GM23338 (cell line): ENCODE data around the gene LMO7. TPM values are rescaled to one million over a fixed set of nuclear protein-coding genes. Genes with fewer than 3 reads are reported as not detected.

Source experiments
- ATAC-seq: fragments of 200-7000 bp; cut with Tn5 transposase; 3 replicates; pipeline ENCODE4 v1.9.1; 2020
- DNase-seq: peaks from one replicate; pipeline ENCODE4 v3.0.0-alpha.2; 2015; ENCODE audit warnings: low spot score
- H2AFZ ChIP-seq: fragments of 200-600 bp; sonication (generic); 2 replicates; pipeline ENCODE4 v1.8.0; 2016; ENCODE audit warnings: antibody characterized with exemption, mild to moderate bottlenecking, moderate library complexity
- H3F3A ChIP-seq: fragments of 200-600 bp; sonication (generic); replicated peaks from 2 replicates; pipeline ENCODE4 v1.8.0; 2017; ENCODE audit warnings: antibody characterized with exemption, mixed run types, low read depth
- H3K27ac ChIP-seq: fragments of 200-600 bp; sonication (generic); 2 replicates; pipeline ENCODE4 v1.6.1; 2016; ENCODE audit warnings: low read depth
- H3K27me3 ChIP-seq: fragments of 200-600 bp; sonication (generic); 2 replicates; pipeline ENCODE4 v1.8.0; 2016; ENCODE audit warnings: mild to moderate bottlenecking, mixed run types, moderate library complexity; ENCODE audit not compliant: insufficient read depth
- H3K36me3 ChIP-seq: fragments of 200-600 bp; sonication (generic); 2 replicates; pipeline ENCODE4 v1.8.0; 2016; ENCODE audit warnings: mild to moderate bottlenecking; ENCODE audit not compliant: insufficient read depth
- H3K4me1 ChIP-seq: fragments of 200-600 bp; sonication (generic); 2 replicates; pipeline ENCODE4 v1.8.0; 2016; ENCODE audit warnings: mild to moderate bottlenecking, moderate library complexity; ENCODE audit not compliant: insufficient read depth
- H3K4me2 ChIP-seq: fragments of 200-600 bp; sonication (generic); 2 replicates; pipeline ENCODE4 v1.7.1; 2017; ENCODE audit warnings: mixed run types
- H3K4me3 ChIP-seq: fragments of 200-600 bp; sonication (generic); 2 replicates; pipeline ENCODE4 v1.6.1; 2016; ENCODE audit warnings: mixed run types
- H3K79me2 ChIP-seq: fragments of 200-600 bp; sonication (generic); replicated peaks from 2 replicates; pipeline ENCODE4 v1.8.0; 2017; ENCODE audit warnings: mild to moderate bottlenecking; ENCODE audit not compliant: insufficient read depth
- H3K9me2 ChIP-seq: fragments of 200-600 bp; sonication (generic); 2 replicates; pipeline ENCODE4 v1.8.0; 2017; ENCODE audit not compliant: insufficient read depth
- H4K20me1 ChIP-seq: fragments of 200-600 bp; sonication (generic); replicated peaks from 2 replicates; pipeline ENCODE4 v1.8.0; 2017; ENCODE audit warnings: mild to moderate bottlenecking; ENCODE audit not compliant: insufficient read depth
- H3K27ac Mint-ChIP-seq: 2 replicates; pipeline ENCODE4 v1.8.0; 2020; ENCODE audit warnings: inconsistent platforms, mild to moderate bottlenecking, moderate library complexity, mixed read lengths
- H3K27me3 Mint-ChIP-seq: 3 replicates; pipeline ENCODE4 v1.8.0; 2022; ENCODE audit warnings: low read depth, mild to moderate bottlenecking, moderate library complexity, mixed read lengths, inconsistent platforms; ENCODE audit not compliant: insufficient read depth, poor library complexity
- H3K36me3 Mint-ChIP-seq: 3 replicates; pipeline ENCODE4 v1.8.0; 2021; ENCODE audit warnings: low read depth, mild to moderate bottlenecking, inconsistent platforms, moderate library complexity, mixed read lengths
- H3K4me1 Mint-ChIP-seq: 3 replicates; pipeline ENCODE4 v1.8.0; 2020; ENCODE audit warnings: mild to moderate bottlenecking, inconsistent platforms, mixed read lengths
- H3K4me3 Mint-ChIP-seq: 3 replicates; pipeline ENCODE4 v1.8.0; 2021; ENCODE audit warnings: moderate library complexity, mild to moderate bottlenecking, inconsistent platforms, mixed read lengths
- H3K9me3 Mint-ChIP-seq: 3 replicates; pipeline ENCODE4 v1.8.0; 2020; ENCODE audit warnings: moderate library complexity, mild to moderate bottlenecking, inconsistent platforms, mixed read lengths
- CREB1 ChIP-seq: fragments of 250-450 bp; sonication (Bioruptor Pico); IDR thresholded peaks from 2 replicates; pipeline ENCODE4 v1.5.0; 2020; ENCODE audit warnings: low read depth, mild to moderate bottlenecking, moderate library complexity
- CTCF ChIP-seq, 2 experiments: fragments of 200-600 bp in 1 of 2; sonication (generic) in 1 of 2; conservative IDR thresholded peaks; 2 replicates each; pipeline versions ENCODE4 v1.5.1 to v1.6.1; 2016 to 2017; ENCODE audit warnings: antibody characterized with exemption in 2 of 2, low read depth in 2 of 2, mild to moderate bottlenecking in 2 of 2, moderate library complexity in 1 of 2
- ETS1 ChIP-seq: IDR thresholded peaks from 2 replicates; pipeline ENCODE4 v1.6.1; 2016; ENCODE audit warnings: antibody characterized with exemption
- EZH2 ChIP-seq: fragments of 200-600 bp; sonication (generic); IDR thresholded peaks from one replicate; pipeline ENCODE4 v1.8.0; 2017; ENCODE audit warnings: antibody characterized with exemption, mild to moderate bottlenecking, low read depth; ENCODE audit not compliant: unreplicated experiment
- EZH2phosphoT487 ChIP-seq: fragments of 200-600 bp; sonication (generic); IDR thresholded peaks from one replicate; pipeline ENCODE4 v1.8.1; 2018; ENCODE audit warnings: antibody characterized with exemption; ENCODE audit not compliant: unreplicated experiment
- JUNB ChIP-seq: IDR thresholded peaks from one replicate; pipeline ENCODE4 v1.6.1; 2016; ENCODE audit warnings: antibody characterized with exemption; ENCODE audit not compliant: unreplicated experiment
- NANOG ChIP-seq: IDR thresholded peaks from 2 replicates; pipeline ENCODE4 v1.6.1; 2016; ENCODE audit warnings: antibody characterized with exemption, borderline replicate concordance
- POLR2AphosphoS5 ChIP-seq: IDR thresholded peaks from 2 replicates; pipeline ENCODE4 v1.6.1; 2016; ENCODE audit warnings: antibody characterized with exemption, low read depth
- REST ChIP-seq: IDR thresholded peaks from one replicate; pipeline ENCODE4 v1.6.1; 2018; ENCODE audit warnings: antibody characterized with exemption; ENCODE audit not compliant: unreplicated experiment
- STAT1 ChIP-seq: IDR thresholded peaks from one replicate; pipeline ENCODE4 v1.6.1; 2016; ENCODE audit warnings: antibody characterized with exemption; ENCODE audit not compliant: unreplicated experiment
- ZNF114 ChIP-seq: fragments of 250-450 bp; sonication (Bioruptor Pico); IDR thresholded peaks from 2 replicates; pipeline ENCODE4 v1.5.0; 2020; ENCODE audit warnings: mild to moderate bottlenecking, moderate library complexity
- ZNF331 ChIP-seq: fragments of 250-450 bp; sonication (Bioruptor Pico); IDR thresholded peaks from 2 replicates; pipeline ENCODE4 v1.5.0; 2020; ENCODE audit warnings: low read depth, mild to moderate bottlenecking, moderate library complexity
- ZNF462 ChIP-seq: fragments of 250-450 bp; sonication (Bioruptor Pico); IDR thresholded peaks from 2 replicates; pipeline ENCODE4 v1.5.0; 2020; ENCODE audit warnings: mild to moderate bottlenecking, moderate library complexity
- polyA plus RNA-seq: library from polyadenylated mRNA; unstranded; fragments of >200 nt; fragmentation: Nextera tagmentation; extraction: Ambion mirVana; gene quantifications from 2 replicates; pipeline ENCODE4 v1.2.1, GENCODE V29; 2016
- total RNA-seq: library from RNA; depleted of rRNA; stranded (reverse); fragments of >200 nt; shearing (Covaris generic); gene quantifications from 2 replicates; pipeline ENCODE4 v1.2.3, GENCODE V29; 2014

Gene LMO7
- total and polyA plus RNA-seq, 2 experiments from 2014 or later, result 22.3 to 26.9 TPM

GRCh38 chr13:75829830-75830229, 193.7 kb downstream of the LMO7 start:
- H3K79me2 ChIP-seq, result no peaks in the 10 kb centered on the region
- ATAC-seq (no peak), DNase-seq (no peak)
- no peaks in the 10 kb centered on the region for H3K36me3 ChIP-seq
- peaks cover 21% of the 10 kb centered on the region; the same call in 2 of the 3 replicates for H3K36me3 Mint-ChIP-seq
- no peak overlapping the region for H3K4me3 Mint-ChIP-seq
- H3K9me3 Mint-ChIP-seq, result peaks cover 9% of the 10 kb centered on the region; the same call in 2 of the 3 replicates
- H3K27ac ChIP-seq, result no peak overlapping the region
- no peak overlapping the region for H3K4me2 ChIP-seq
- peaks cover 14% of the 10 kb centered on the region; the same call in 1 of the 2 replicates for H3K4me1 ChIP-seq
- H3K9me2 ChIP-seq, result no peaks in the 10 kb centered on the region
- no peak overlapping the region for H3K27ac Mint-ChIP-seq
- no peaks in the 10 kb centered on the region for H4K20me1 ChIP-seq
- no peak overlapping the region for H2AFZ ChIP-seq
- no peaks in the 10 kb centered on the region for H3K27me3 Mint-ChIP-seq
- peaks cover 21% of the 10 kb centered on the region for H3K4me1 Mint-ChIP-seq
- H3K27me3 ChIP-seq, result no peaks in the 10 kb centered on the region
- no peak for TF ChIP-seq ZNF462
- TF ChIP-seq REST, result no peak
- TF ChIP-seq ZNF331 (CRISPR knock-in tag), result no peak
- no peak for TF ChIP-seq POLR2AphosphoS5
- no peak for TF ChIP-seq NANOG
- TF ChIP-seq CTCF (conservative IDR thresholded peaks at IDR 0.05; ENCODE audit: low read depth in 2 of 2), result no peak
- no peak for TF ChIP-seq JUNB
- no peak for TF ChIP-seq CREB1 (CRISPR knock-in tag)
- TF ChIP-seq EZH2phosphoT487, result no peak
- TF ChIP-seq ZNF114 (CRISPR knock-in tag), result no peak
- no peak for TF ChIP-seq STAT1
- TF ChIP-seq EZH2, result no peak
- no peak for TF ChIP-seq ETS1
- no peaks in the 10 kb centered on the region for H3F3A ChIP-seq
- no peak overlapping the region for H3K4me3 ChIP-seq
